ENCODE data around the gene TRIM17. TPM values are rescaled to one million over a fixed set of nuclear protein-coding genes. Genes with fewer than 3 reads are reported as not detected.

The TRIM17 gene
- total RNA-seq, 2 experiments from 2014 or later = 0.13 TPM; not detected in 1

- no TSS peak for BruUV-seq (replicated peaks)
- ChIA-PET POLR2A (interaction anchor here (0.6 kb wide), 3 partner anchors 51 to 1153 kb away, joined by 3 to 4 read pairs (median 3); no protein-coding TSS in a partner anchor), CTCF (ENCODE audit: unreplicated experiment) (no interaction called here)
- no peak for DNase-seq (ENCODE audit: low spot score)
- Histone ChIP-seq H3K36me3 (ENCODE audit: insufficient read depth, low read length) (peaks cover 95% of the 10 kb centered on the region), H2AFZ (ENCODE audit: low read length) (no peak overlapping the region), H3K9me3 (ENCODE audit: low read length) (no peaks in the 10 kb centered on the region), H3K27ac (ENCODE audit: low read depth, low read length, poor library complexity, severe bottlenecking) (no peak overlapping the region), H3K9me2 (ENCODE audit: insufficient read depth, low read length) (no peaks in the 10 kb centered on the region), H3K4me1 (ENCODE audit: insufficient read depth, low read length, poor library complexity, severe bottlenecking) (peaks cover 1% of the 10 kb centered on the region), H3K4me3 (ENCODE audit: low read depth, low read length, poor library complexity, severe bottlenecking) (no peak overlapping the region), H3K79me2 (ENCODE audit: insufficient read depth, low read depth, low read length) (peaks cover 7% of the 10 kb centered on the region), H3K4me2 (ENCODE audit: low read length) (no peak overlapping the region), H4K20me1 (ENCODE audit: insufficient read depth, low read length) (0 out of 2 replicates have a peak, but pooled peaks cover under 1% of the 10 kb centered on the region)
- intact Hi-C loops (cut with micrococcal nuclease; ENCODE audit: unreplicated experiment) = no loop called here
- no peak for TF ChIP-seq EZH2phosphoT487 (IDR thresholded peaks at IDR 0.05; ENCODE audit: borderline replicate concordance, low read depth, low read length)
- no peak for TF ChIP-seq CTCF (conservative IDR thresholded peaks at IDR 0.05; ENCODE audit: low read length)
These were observed 17.8 kb downstream of the TRIM17 start for GRCh38 chr1:228398741-228399461.

GRCh38 chr1:228397966-228398365, 18.7 kb downstream of the TRIM17 start:
- DNase-seq (ENCODE audit: low spot score) = no peak
- Histone ChIP-seq H3K9me2 (ENCODE audit: insufficient read depth, low read length) (no peaks in the 10 kb centered on the region), H3K27ac (ENCODE audit: low read depth, low read length, poor library complexity, severe bottlenecking) (no peak overlapping the region), H2AFZ (ENCODE audit: low read length) (no peak overlapping the region), H4K20me1 (ENCODE audit: insufficient read depth, low read length) (no peaks in the 10 kb centered on the region), H3K9me3 (ENCODE audit: low read length) (no peaks in the 10 kb centered on the region), H3K4me3 (ENCODE audit: low read depth, low read length, poor library complexity, severe bottlenecking) (no peak overlapping the region), H3K4me2 (ENCODE audit: low read length) (no peak overlapping the region), H3K36me3 (ENCODE audit: insufficient read depth, low read length) (peaks cover 94% of the 10 kb centered on the region), H3K4me1 (ENCODE audit: insufficient read depth, low read length, poor library complexity, severe bottlenecking) (no peaks in the 10 kb centered on the region), H3K79me2 (ENCODE audit: insufficient read depth, low read depth, low read length) (no peaks in the 10 kb centered on the region)
- intact Hi-C loops (cut with micrococcal nuclease; ENCODE audit: unreplicated experiment) = no loop called here
- no TSS peak for BruUV-seq (replicated peaks)
- ChIA-PET POLR2A (interaction anchor here (0.6 kb wide), 2 partner anchors 90 to 1154 kb away, joined by 3 to 4 read pairs; no protein-coding TSS in a partner anchor), CTCF (ENCODE audit: unreplicated experiment) (no interaction called here)
- TF ChIP-seq EZH2phosphoT487 (IDR thresholded peaks at IDR 0.05; ENCODE audit: borderline replicate concordance, low read depth, low read length) = no peak
- TF ChIP-seq CTCF (conservative IDR thresholded peaks at IDR 0.05; ENCODE audit: low read length) = no peak
